AG09309 (cell line): ENCODE data around the gene USP15.

Experiments
- DNase-seq: peaks from one replicate; pipeline ENCODE4 v3.0.0-alpha.2; 2010; ENCODE audit warnings: low read depth
- H3K4me3 ChIP-seq: 2 replicates; pipeline ENCODE4 v1.5.1; 2011; ENCODE audit warnings: mild to moderate bottlenecking, low read depth, low read length, moderate library complexity; ENCODE audit not compliant: control insufficient read depth
- TF ChIP-seq, protein P1 (sequence below): IDR thresholded peaks from 2 replicates; pipeline ENCODE4 v1.5.1; 2011; ENCODE audit warnings: mild to moderate bottlenecking, low read depth, low read length, inconsistent platforms; ENCODE audit not compliant: insufficient read depth, control insufficient read depth; ENCODE audit errors: missing control alignments

The USP15 gene

GRCh38 chr12:62221107-62221506, 39.1 kb upstream of the USP15 start:
- TF ChIP-seq, protein P1, sequence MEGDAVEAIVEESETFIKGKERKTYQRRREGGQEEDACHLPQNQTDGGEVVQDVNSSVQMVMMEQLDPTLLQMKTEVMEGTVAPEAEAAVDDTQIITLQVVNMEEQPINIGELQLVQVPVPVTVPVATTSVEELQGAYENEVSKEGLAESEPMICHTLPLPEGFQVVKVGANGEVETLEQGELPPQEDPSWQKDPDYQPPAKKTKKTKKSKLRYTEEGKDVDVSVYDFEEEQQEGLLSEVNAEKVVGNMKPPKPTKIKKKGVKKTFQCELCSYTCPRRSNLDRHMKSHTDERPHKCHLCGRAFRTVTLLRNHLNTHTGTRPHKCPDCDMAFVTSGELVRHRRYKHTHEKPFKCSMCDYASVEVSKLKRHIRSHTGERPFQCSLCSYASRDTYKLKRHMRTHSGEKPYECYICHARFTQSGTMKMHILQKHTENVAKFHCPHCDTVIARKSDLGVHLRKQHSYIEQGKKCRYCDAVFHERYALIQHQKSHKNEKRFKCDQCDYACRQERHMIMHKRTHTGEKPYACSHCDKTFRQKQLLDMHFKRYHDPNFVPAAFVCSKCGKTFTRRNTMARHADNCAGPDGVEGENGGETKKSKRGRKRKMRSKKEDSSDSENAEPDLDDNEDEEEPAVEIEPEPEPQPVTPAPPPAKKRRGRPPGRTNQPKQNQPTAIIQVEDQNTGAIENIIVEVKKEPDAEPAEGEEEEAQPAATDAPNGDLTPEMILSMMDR = no peak
- no peak for DNase-seq
- H3K4me3 ChIP-seq = no peak overlapping the region

- no peak for DNase-seq
- no peak overlapping the region for H3K4me3 ChIP-seq
- TF ChIP-seq, protein P1 = no peak
Measured at GRCh38 chr12:62224601-62225000, 35.6 kb upstream of the USP15 start.

- no peak overlapping the region for H3K4me3 ChIP-seq
Measured at GRCh38 chr12:62227091-62227490, 33.1 kb upstream of the USP15 start.

GRCh38 chr12:62230652-62231051, 29.6 kb upstream of the USP15 start:
- no peak for DNase-seq
- no peak overlapping the region for H3K4me3 ChIP-seq
- TF ChIP-seq, protein P1 = no peak

More at GRCh38 chr12:62227091-62227490, 33.1 kb upstream of the USP15 start:
- DNase-seq = no peak
- TF ChIP-seq, protein P1 = no peak

- no peak for DNase-seq
- TF ChIP-seq, protein P1 = no peak
- no peak overlapping the region for H3K4me3 ChIP-seq
Measured at GRCh38 chr12:62232143-62232729, 28.0 kb upstream of the USP15 start.

GRCh38 chr12:62233805-62234204, 26.4 kb upstream of the USP15 start:
- no peak for DNase-seq
- no peak overlapping the region for H3K4me3 ChIP-seq
- TF ChIP-seq, protein P1 = no peak
